Measurements from ENCODE around the gene CFDP1. TPM values are rescaled to one million over a fixed set of nuclear protein-coding genes. Genes with fewer than 3 reads are reported as not detected.
A peak's percentile ranks its signal among the peaks of the same experiment; 100 is the strongest.

Gene CFDP1
- total and polyA plus RNA-seq, 10 donors = 56.1 to 222 (median 108) TPM

DNA sequence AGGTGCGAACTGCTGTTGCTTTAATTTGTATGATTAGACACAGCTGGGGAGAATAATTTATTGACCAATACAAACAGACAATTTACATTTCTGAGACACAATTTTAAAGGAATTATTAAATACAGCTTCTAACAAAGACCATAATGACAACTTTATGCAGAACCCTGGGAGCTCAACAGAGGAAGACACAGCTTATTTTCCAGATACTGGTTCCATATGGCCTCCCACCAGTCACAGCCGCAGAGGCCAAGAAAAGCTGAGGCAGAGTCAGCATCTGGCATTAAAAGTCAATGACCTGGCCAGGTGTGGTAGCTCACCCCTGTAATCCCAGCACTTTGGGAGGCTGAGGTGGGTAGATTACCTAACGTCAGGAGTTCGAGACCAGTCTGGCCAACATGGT, 115.8 kb downstream of the CFDP1 start:
- Histone ChIP-seq H3K4me1 (peaks cover 17 to 51% (median 30%) of the 10 kb centered on the region in 6 donors), H3K27ac (peak overlapping the region; percentile 40 to 75 (median 60)), H3K9me3 (no peaks in the 10 kb centered on the region), H3K27me3 (replicated peaks in 1 of 7) (peaks cover 0 to 27% (median 0%) of the 10 kb centered on the region in 7 donors), H3K4me3 (no peak overlapping the region), H3K36me3 (peaks cover 0 to 26% (median 0%) of the 10 kb centered on the region in 6 donors)
- TF ChIP-seq POLR2AphosphoS5 (IDR thresholded peaks at IDR 0.05) (no peak), POLR2A (IDR thresholded peaks at IDR 0.05) (no peak)
- TF ChIP-seq, protein P1, sequence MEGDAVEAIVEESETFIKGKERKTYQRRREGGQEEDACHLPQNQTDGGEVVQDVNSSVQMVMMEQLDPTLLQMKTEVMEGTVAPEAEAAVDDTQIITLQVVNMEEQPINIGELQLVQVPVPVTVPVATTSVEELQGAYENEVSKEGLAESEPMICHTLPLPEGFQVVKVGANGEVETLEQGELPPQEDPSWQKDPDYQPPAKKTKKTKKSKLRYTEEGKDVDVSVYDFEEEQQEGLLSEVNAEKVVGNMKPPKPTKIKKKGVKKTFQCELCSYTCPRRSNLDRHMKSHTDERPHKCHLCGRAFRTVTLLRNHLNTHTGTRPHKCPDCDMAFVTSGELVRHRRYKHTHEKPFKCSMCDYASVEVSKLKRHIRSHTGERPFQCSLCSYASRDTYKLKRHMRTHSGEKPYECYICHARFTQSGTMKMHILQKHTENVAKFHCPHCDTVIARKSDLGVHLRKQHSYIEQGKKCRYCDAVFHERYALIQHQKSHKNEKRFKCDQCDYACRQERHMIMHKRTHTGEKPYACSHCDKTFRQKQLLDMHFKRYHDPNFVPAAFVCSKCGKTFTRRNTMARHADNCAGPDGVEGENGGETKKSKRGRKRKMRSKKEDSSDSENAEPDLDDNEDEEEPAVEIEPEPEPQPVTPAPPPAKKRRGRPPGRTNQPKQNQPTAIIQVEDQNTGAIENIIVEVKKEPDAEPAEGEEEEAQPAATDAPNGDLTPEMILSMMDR (IDR thresholded peaks at IDR 0.05 in 8 of 11, conservative IDR thresholded peaks at IDR 0.05 in 3 of 11) = no peak
- DNase-seq = no peak
- intact Hi-C loops (cut with DNase I; ENCODE audit: low total_unique reads) = no loop called here
- 80 to 91% (median 85%) methylated on average over 4 of the region's 4 CpGs for whole genome bisulfite sequencing, 5 donors

DNA sequence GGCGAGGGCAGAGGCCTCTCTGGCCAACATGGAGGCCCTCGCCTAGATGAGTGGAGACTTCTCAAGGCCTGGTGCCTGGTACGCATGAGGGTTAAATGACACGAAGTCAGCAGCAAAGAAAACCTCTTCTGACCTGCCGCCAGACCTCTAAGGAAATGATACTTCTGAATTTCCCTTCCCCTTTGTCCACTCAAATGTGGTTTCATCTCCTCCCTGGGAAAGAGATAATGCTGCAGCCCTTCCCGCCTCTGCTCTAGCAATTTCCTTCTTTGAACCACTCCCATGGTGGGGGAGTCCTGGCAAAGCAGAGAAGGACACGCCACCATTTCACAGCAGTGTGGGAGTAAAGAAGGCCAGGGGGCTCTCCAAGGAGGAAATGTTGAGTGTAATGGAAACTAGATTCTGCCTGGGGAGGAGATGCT, 116.2 kb downstream of the CFDP1 start:
- peaks cover 0 to 27% (median 0%) of the 10 kb centered on the region in 7 donors for H3K27me3 ChIP-seq (replicated peaks in 1 of 7)
- intact Hi-C loops (cut with DNase I; ENCODE audit: low total_unique reads) = no loop called here
- H3K4me1 ChIP-seq = peaks cover 17 to 53% (median 32%) of the 10 kb centered on the region in 6 donors
- no peak overlapping the region for H3K4me3 ChIP-seq
- H3K9me3 ChIP-seq = no peaks in the 10 kb centered on the region
- peaks cover 0 to 26% (median 0%) of the 10 kb centered on the region in 6 donors for H3K36me3 ChIP-seq
- WGBS, 5 donors = 44 to 62% (median 49%) methylated on average over 7 of the region's 7 CpGs
- DNase-seq = no peak
- TF ChIP-seq POLR2AphosphoS5 (IDR thresholded peaks at IDR 0.05) = peak in 2 of 3 donors; percentile 23 to 68
- TF ChIP-seq POLR2A (IDR thresholded peaks at IDR 0.05) = no peak
- TF ChIP-seq, protein P1 (IDR thresholded peaks at IDR 0.05 in 8 of 11, conservative IDR thresholded peaks at IDR 0.05 in 3 of 11) = no peak
- peak overlapping the region; percentile 40 to 75 (median 60) for H3K27ac ChIP-seq

DNA sequence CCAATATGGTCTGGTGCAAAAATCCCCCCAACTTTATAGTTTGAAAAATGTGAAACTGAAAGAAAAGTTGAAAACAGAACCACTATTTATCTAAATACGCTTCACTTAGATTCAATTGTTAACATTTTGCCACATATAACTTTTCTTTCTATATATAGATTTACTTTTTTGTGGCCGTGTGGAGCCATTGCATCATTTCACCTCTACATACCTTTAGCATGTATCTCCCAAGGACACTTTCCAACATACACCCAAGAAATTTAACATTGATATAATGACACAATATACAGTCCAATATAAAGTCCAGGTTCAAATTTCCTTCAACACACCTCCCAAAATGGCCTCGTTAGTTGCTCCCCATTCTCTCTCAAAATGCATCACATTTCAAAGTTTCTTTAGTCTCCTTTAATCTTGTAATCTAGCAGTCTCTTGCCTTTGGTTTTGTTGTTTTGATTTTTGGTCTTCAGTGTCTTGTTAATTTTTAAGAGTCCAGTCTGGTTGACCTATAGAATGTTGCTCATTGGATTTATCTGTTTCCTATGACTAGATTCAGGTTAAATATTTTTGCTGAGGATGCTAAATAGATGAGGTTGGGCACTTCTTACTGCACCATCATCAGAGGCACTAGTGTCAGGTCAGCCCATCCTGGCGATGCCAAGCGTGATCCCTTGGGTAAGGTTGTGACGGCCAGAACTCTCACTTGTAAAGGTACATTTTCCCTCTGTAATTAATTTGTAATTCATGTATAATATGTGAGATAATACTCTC, 117.6 kb downstream of the CFDP1 start:
- no peak for TF ChIP-seq POLR2AphosphoS5 (IDR thresholded peaks at IDR 0.05)
- TF ChIP-seq, protein P1 (IDR thresholded peaks at IDR 0.05 in 8 of 11, conservative IDR thresholded peaks at IDR 0.05 in 3 of 11) = no peak
- TF ChIP-seq POLR2A (IDR thresholded peaks at IDR 0.05) = no peak
- H3K4me1 ChIP-seq = peaks cover 14 to 52% (median 35%) of the 10 kb centered on the region in 6 donors
- 95 to 98% (median 95%) methylated on average over 6 of the region's 6 CpGs for WGBS, 5 donors
- H3K36me3 ChIP-seq = peaks cover 0 to 26% (median 0%) of the 10 kb centered on the region in 6 donors
- intact Hi-C loops (cut with DNase I; ENCODE audit: low total_unique reads) = no loop called here
- no peak overlapping the region for H3K4me3 ChIP-seq
- H3K27ac ChIP-seq = peak overlapping the region in 2 of 8 donors; percentile 61 to 72
- peaks cover 0 to 21% (median 0%) of the 10 kb centered on the region in 7 donors for H3K27me3 ChIP-seq (replicated peaks in 1 of 7)
- no peaks in the 10 kb centered on the region for H3K9me3 ChIP-seq
- DNase-seq = no peak

DNA sequence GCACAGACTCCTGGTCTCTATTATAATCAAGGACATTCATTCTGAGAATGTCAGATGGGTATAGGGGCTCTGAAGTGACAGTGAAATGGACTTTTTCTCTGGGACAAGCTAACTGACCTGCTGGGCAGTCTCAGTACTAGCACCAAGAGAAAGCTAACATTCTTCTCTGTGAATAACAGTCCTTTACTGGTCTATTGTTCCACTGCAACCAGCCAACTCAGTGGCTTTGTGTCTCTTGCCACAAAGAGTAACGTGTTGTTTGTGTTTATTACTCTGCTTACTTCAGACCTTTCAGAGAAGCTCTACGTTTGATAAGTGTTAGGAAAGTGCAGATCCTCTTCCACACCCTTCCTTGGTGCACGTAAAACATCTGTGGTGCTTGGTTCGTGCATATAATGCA, 120.4 kb downstream of the CFDP1 start:
- Histone ChIP-seq H3K4me3 (no peak overlapping the region), H3K27ac (peak overlapping the region in 2 of 8 donors; percentile 38 to 45), H3K36me3 (peaks cover 0 to 22% (median 0%) of the 10 kb centered on the region in 6 donors), H3K27me3 (replicated peaks in 1 of 7) (no peaks in the 10 kb centered on the region), H3K4me1 (peaks cover 0 to 25% (median 14%) of the 10 kb centered on the region in 6 donors), H3K9me3 (no peaks in the 10 kb centered on the region)
- TF ChIP-seq, protein P1 (IDR thresholded peaks at IDR 0.05 in 8 of 11, conservative IDR thresholded peaks at IDR 0.05 in 3 of 11) = no peak
- TF ChIP-seq POLR2A (IDR thresholded peaks at IDR 0.05) (no peak), POLR2AphosphoS5 (IDR thresholded peaks at IDR 0.05) (no peak)
- 87 to 98% (median 91%) methylated on average over 4 of the region's 4 CpGs for WGBS, 5 donors
- DNase-seq = no peak
- intact Hi-C loops (cut with DNase I; ENCODE audit: low total_unique reads) = no loop called here

Measured in spleen (tissue), 11 donors.